K562 (cell line): Measurements from ENCODE around the gene RBBP5. TPM values are rescaled to one million over a fixed set of nuclear protein-coding genes. Genes with fewer than 3 reads are reported as not detected.

Experiments
- ATF3 ChIP-seq, 2 experiments: fragments of 450-650 bp in 1 of 2; sonication (generic) in 1 of 2; formaldehyde crosslinking in 1 of 2; IDR thresholded peaks in 1 of 2; conservative IDR thresholded peaks in 1 of 2; 2 replicates each; pipeline versions ENCODE4 v1.6.1 to v1.8.1; 2016 to 2023; ENCODE audit warnings: mild to moderate bottlenecking in 2 of 2, moderate library complexity in 2 of 2, inconsistent platforms in 1 of 2, missing genetic modification reagents in 1 of 2
- ATF7 ChIP-seq: fragments of 450-650 bp; IDR thresholded peaks from 2 replicates; pipeline ENCODE4 v1.7.1; 2014; ENCODE audit warnings: mild to moderate bottlenecking, moderate library complexity
- BDP1 ChIP-seq: IDR thresholded peaks from 3 replicates; pipeline ENCODE4 v1.6.1; 2011; ENCODE audit not compliant: insufficient read length, insufficient read depth
- FUS ChIP-seq: fragments of 200-400 bp; formaldehyde crosslinking; optimal IDR thresholded peaks from 2 replicates; pipeline ENCODE3; 2017; ENCODE audit warnings: low read depth, low read length
- HBP1 ChIP-seq: fragments of 450-650 bp; formaldehyde crosslinking; IDR thresholded peaks from 2 replicates; pipeline ENCODE4 v1.4.0; 2022; ENCODE audit warnings: missing genetic modification characterization
- JUNB ChIP-seq: fragments of 450-650 bp; formaldehyde crosslinking; conservative IDR thresholded peaks from 2 replicates; pipeline ENCODE4 v1.4.0; 2020; ENCODE audit warnings: mild to moderate bottlenecking
- KDM1A ChIP-seq, 2 experiments: fragments of 450-650 bp; IDR thresholded peaks; 2 replicates each; pipeline ENCODE4 v1.6.1; 2016; ENCODE audit warnings: mild to moderate bottlenecking in 2 of 2
- MED1 ChIP-seq: sonication (generic); formaldehyde crosslinking; IDR thresholded peaks from 2 replicates; pipeline ENCODE4 v1.8.1; 2023; ENCODE audit warnings: missing genetic modification reagents, borderline replicate concordance
- NEUROD1 ChIP-seq: fragments of 150-350 bp; IDR thresholded peaks from 2 replicates; pipeline ENCODE4 v1.6.1; 2014; ENCODE audit warnings: borderline replicate concordance, low read length, low read depth; ENCODE audit not compliant: partially characterized antibody
- POLR2AphosphoS2 ChIP-seq: IDR thresholded peaks from 2 replicates; pipeline ENCODE4 v1.6.1; 2012; ENCODE audit warnings: low read length, improper control_type of control experiment
- RCOR1 ChIP-seq, 2 experiments: IDR thresholded peaks; 2 replicates each; pipeline ENCODE4 v1.6.1; 2012; ENCODE audit warnings: low read depth in 2 of 2, low read length in 2 of 2, borderline replicate concordance in 1 of 2, improper control_type of control experiment in 1 of 2
- RFX1 ChIP-seq: fragments of 450-650 bp; IDR thresholded peaks from 2 replicates; pipeline ENCODE4 v1.6.1; 2016; ENCODE audit warnings: mild to moderate bottlenecking, moderate library complexity
- RNF219 ChIP-seq: fragments of 250-450 bp; sonication (Bioruptor Pico); IDR thresholded peaks from 2 replicates; pipeline ENCODE4 v1.5.0; 2022; ENCODE audit warnings: mild to moderate bottlenecking
- U2AF1 ChIP-seq: fragments of 200-400 bp; formaldehyde crosslinking; optimal IDR thresholded peaks from 2 replicates; pipeline ENCODE3; 2017; ENCODE audit warnings: mild to moderate bottlenecking, low read depth, low read length, moderate library complexity
- ZNF609 ChIP-seq: sonication (generic); formaldehyde crosslinking; IDR thresholded peaks from 2 replicates; pipeline ENCODE4 v1.8.1; 2023; ENCODE audit warnings: missing genetic modification reagents, mild to moderate bottlenecking, borderline replicate concordance
- polyA plus RNA-seq, 8 experiments: library from polyadenylated mRNA; depleted of rRNA in 4 of 8; stranded (reverse) in 5 of 8; unstranded in 3 of 8; fragments of >200 nt; fragmentation: Nextera tagmentation in 2 of 8; fragmentation: Illumina TruSeq in 1 of 8; extraction: Ambion mirVana in 2 of 8; extraction: Trizol in 1 of 8; gene quantifications; 2 replicates each; pipeline versions ENCODE4 v1.2.1 to v1.2.3, GENCODE V29; 2011 to 2014; ENCODE audit warnings: inconsistent platforms in 1 of 8, missing spikeins in 1 of 8
- total RNA-seq, 7 experiments: library from RNA; depleted of rRNA in 6 of 7; stranded (reverse); fragments of >200 nt in 6 of 7; fragmentation: Illumina TruSeq in 2 of 7; extraction: Trizol in 2 of 7; gene quantifications; 2 replicates each; pipeline versions ENCODE4 v1.2.1 to v1.2.3, GENCODE V29; 2011 to 2021; ENCODE audit warnings: low replicate concordance in 1 of 7

Gene RBBP5
- total and polyA plus RNA-seq, 9 of the 15 experiments (the other 6 are each of a cell fraction or from before 2014, with no cell fraction given) = 17.2 to 37.4 (median 28.4) TPM

GRCh38 chr1:205142102-205142469 lies 20.3 kb upstream of the RBBP5 start (continued):
- TF ChIP-seq ZNF609 (CRISPR knock-in tag) (no peak), FUS (no peak), POLR2AphosphoS2 (no peak), U2AF1 (no peak), KDM1A (IDR thresholded peaks at IDR 0.05) (0 out of 4 replicates have a peak, but pooled peaks of 1 of the 2 experiments have one; percentile 4), RFX1 (no peak), BDP1 (no peak), NEUROD1 (no peak), HBP1 (CRISPR knock-in tag) (0 out of 2 replicates have a peak, but pooled peaks have one; percentile 2), ATF7 (0 out of 2 replicates have a peak, but pooled peaks have one; percentile 16), JUNB (CRISPR knock-in tag) (no peak), MED1 (CRISPR knock-in tag) (no peak), RNF219 (CRISPR knock-in tag) (no peak), ATF3 (IDR thresholded peaks at IDR 0.05) (peak; percentile 45; the same call in 1 of the 2 replicates), ATF3 (CRISPR knock-in tag; conservative IDR thresholded peaks at IDR 0.05) (no peak), RCOR1 (IDR thresholded peaks at IDR 0.05; ENCODE audit: borderline replicate concordance in 1 of 2, low read depth in 2 of 2, low read length in 2 of 2) (peak in 1 of 2 experiments; percentile 29; a peak in 1 of 4 replicates)
